Fibroblast of mammary gland (primary cell): Measurements from ENCODE around the gene GOLGA6A.

Experiments
- DNase-seq: peaks from one replicate; pipeline ENCODE4 v3.0.0-alpha.2; 2010; ENCODE audit warnings: low read depth
- H3K4me3 ChIP-seq: 2 replicates; pipeline ENCODE4 v1.5.1; 2011; ENCODE audit warnings: low read depth, mild to moderate bottlenecking, low read length, moderate library complexity; ENCODE audit not compliant: control insufficient read depth
- CTCF ChIP-seq: conservative IDR thresholded peaks from 2 replicates; pipeline ENCODE4 v1.5.1; 2011; ENCODE audit warnings: low read depth, low read length, inconsistent platforms; ENCODE audit not compliant: control insufficient read depth, insufficient read depth

GOLGA6A gene

DNA sequence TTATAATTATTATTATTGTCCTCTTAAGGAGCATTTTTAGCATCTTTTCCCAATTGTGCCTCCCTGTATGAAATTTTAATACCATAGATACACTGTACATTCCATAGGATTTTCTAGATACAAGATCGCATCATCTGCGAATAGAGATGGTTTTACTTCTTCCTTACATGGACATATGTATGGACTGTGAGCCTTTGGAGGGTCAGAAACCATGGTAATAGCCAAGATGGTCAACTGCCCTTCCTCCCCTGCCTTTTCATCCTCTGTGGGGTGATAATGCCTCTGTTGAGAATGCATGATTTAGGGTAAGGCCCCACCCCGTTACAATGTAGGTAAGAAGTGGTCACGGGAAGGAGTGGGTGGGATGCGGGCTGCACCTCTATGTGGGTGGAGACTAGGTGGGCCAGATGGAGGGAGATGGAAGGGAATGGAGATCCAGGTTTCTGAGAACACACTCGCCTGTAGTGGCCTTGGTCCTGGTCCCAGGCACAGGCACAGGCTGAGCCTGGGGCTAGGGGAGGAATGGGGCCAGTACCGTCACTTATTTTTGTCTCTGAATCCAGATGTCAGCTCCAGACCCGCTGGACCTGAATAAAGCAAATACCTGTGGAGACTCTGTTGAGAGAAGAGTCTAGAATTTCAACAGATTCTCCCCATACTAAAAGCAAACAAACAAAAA is 31.7 kb downstream of the GOLGA6A start:
- H3K4me3 ChIP-seq: peak overlapping the region; percentile 3
- no peak for TF ChIP-seq CTCF
- DNase-seq: no peak

- DNase-seq: no peak
- TF ChIP-seq CTCF: no peak
- H3K4me3 ChIP-seq: no peak overlapping the region
Measured at GRCh38 chr15:74050127-74050526, 32.2 kb downstream of the GOLGA6A start.

GRCh38 chr15:74046275-74046674 is 36.1 kb downstream of the GOLGA6A start:
- TF ChIP-seq CTCF: no peak
- no peak overlapping the region for H3K4me3 ChIP-seq
- no peak for DNase-seq

DNA sequence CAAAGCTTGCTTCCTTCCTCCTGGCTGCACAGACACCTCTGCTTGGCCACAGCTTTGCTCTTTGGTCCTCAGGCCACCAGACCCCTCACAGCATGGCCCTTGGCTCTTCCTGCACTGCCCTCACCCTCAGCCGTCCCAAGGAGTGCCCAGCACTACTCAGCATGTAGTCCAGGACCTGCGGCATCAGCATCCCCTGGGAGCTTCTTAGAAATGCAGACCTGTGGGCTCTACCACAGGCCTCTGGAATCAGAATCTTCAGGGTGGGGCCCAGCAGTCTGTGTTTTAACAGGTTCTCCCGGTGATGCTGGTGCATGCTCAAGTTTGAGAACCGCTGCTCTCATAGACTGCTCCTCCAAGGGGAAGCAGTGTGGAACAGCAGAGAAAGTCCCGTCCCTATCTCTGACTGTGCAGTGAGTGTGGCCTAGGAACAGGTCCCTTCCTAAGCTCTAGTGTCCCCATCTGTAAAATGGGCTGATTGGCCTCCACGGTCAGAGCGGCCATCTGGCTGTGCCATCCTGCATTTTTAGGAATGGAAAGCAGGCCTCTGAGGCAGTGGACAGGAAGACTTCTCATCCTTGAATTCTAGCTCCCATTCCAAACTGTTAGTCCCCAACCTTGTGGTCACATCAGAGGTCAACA is 36.6 kb downstream of the GOLGA6A start:
- no peak overlapping the region for H3K4me3 ChIP-seq
- DNase-seq: no peak
- TF ChIP-seq CTCF: no peak

GRCh38 chr15:74045184-74045583 is 37.2 kb downstream of the GOLGA6A start:
- no peak overlapping the region for H3K4me3 ChIP-seq
- TF ChIP-seq CTCF: no peak
- DNase-seq: no peak

DNA sequence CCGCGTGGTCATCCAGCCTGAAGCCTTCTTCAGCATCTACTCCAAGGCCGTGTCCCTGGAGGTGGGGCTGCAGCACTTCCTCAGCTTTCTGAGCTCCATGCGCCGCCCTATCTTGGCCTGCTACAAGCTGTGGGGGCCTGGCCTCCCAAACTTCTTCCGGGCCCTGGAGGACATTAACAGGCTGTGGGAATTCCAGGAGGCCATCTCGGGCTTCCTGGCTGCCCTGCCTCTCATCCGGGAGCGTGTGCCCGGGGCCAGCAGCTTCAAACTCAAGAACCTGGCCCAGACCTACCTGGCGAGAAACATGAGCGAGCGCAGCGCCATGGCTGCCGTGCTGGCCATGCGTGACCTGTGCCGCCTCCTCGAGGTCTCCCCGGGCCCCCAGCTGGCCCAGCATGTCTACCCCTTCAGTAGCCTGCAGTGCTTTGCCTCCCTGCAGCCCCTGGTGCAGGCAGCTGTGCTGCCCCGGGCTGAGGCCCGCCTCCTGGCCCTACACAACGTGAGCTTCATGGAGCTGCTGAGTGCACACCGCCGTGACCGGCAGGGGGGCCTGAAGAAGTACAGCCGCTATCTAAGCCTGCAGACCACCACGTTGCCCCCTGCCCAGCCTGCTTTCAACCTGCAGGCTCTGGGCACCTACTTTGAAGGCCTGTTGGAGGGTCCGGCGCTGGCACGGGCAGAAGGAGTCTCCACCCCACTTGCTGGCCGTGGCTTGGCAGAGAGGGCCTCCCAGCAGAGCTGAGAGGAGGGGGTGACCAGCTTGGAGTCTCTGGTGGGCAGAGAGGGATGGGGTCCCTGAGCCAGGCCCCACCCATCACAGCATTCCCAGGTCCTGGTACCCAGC is 37.9 kb downstream of the GOLGA6A start:
- TF ChIP-seq CTCF: no peak
- DNase-seq: no peak
- H3K4me3 ChIP-seq: no peak overlapping the region
